Uterus (tissue), 2 donors: ENCODE results near the gene NPEPL1.

Experiments used
- CTCF ChIP-seq, 4 experiments: fragments of 200-600 bp in 2 of 4; fragments of 450-650 bp in 2 of 4; sonication (generic) in 2 of 4; IDR thresholded peaks; one replicate each; pipeline ENCODE4 v1.5.1; 2016 to 2019; ENCODE audit warnings: antibody characterized with exemption in 4 of 4, mild to moderate bottlenecking in 2 of 4, moderate library complexity in 1 of 4
- POLR2A ChIP-seq, 2 donors: fragments of 450-650 bp; IDR thresholded peaks; one replicate each; pipeline ENCODE4 v1.6.1; 2016; ENCODE audit warnings: antibody characterized with exemption in 2 of 2, mild to moderate bottlenecking in 1 of 2, moderate library complexity in 1 of 2

GRCh38 chr20:58678806-58679205, 13.8 kb upstream of the NPEPL1 start:
- TF ChIP-seq CTCF (IDR thresholded peaks at IDR 0.05) (no peak), POLR2A (IDR thresholded peaks at IDR 0.05) (no peak)
